WI38 (cell line): ENCODE data around the gene AIFM3.
"Not testable (repeated sequence)": the region's sequence is repeated elsewhere in the genome, so short reads cannot be mapped to it uniquely, and the experiment has no call there.

Experiments used
- H3K4me3 ChIP-seq: 2 replicates; pipeline ENCODE4 v1.5.1; 2011; ENCODE audit warnings: low read depth, mild to moderate bottlenecking, control low read depth, low read length
- CTCF ChIP-seq: IDR thresholded peaks from 2 replicates; pipeline ENCODE4 v1.5.1; 2012; ENCODE audit warnings: low read depth, mild to moderate bottlenecking, control low read depth, low read length

The AIFM3 gene

GRCh38 chr22:20937031-20937793, 29.8 kb upstream of the AIFM3 start:
- no peak for TF ChIP-seq CTCF
- no peak overlapping the region for H3K4me3 ChIP-seq

- no peak for TF ChIP-seq CTCF
- H3K4me3 ChIP-seq, result no peak overlapping the region
These were observed 29.0 kb upstream of the AIFM3 start for GRCh38 chr22:20937794-20938671.

- not testable (repeated sequence) for H3K4me3 ChIP-seq
These were observed 27.4 kb upstream of the AIFM3 start for GRCh38 chr22:20939457-20940185.

- no peak for TF ChIP-seq CTCF
- H3K4me3 ChIP-seq, result no peak overlapping the region
These were observed 26.8 kb upstream of the AIFM3 start for GRCh38 chr22:20940186-20940651.

- no peak overlapping the region for H3K4me3 ChIP-seq
- TF ChIP-seq CTCF, result no peak
These were observed 26.1 kb upstream of the AIFM3 start for GRCh38 chr22:20940904-20941385.

GRCh38 chr22:20942203-20942902, 24.7 kb upstream of the AIFM3 start:
- not testable (repeated sequence) for H3K4me3 ChIP-seq

- H3K4me3 ChIP-seq, result no peak overlapping the region
- TF ChIP-seq CTCF, result no peak
These were observed 23.7 kb upstream of the AIFM3 start for GRCh38 chr22:20943104-20943933.
